ENCODE results near the gene MARCHF10.

The MARCHF10 gene

GRCh38 chr17:62652251-62653001, 155.7 kb downstream of the MARCHF10 start:
- H3K27ac ChIP-seq, result peak overlapping the region; percentile 20
- DNase-seq (ENCODE audit: low read depth, low spot score), result no peak
